GM18517 (cell line): ENCODE data around the gene TMIGD2.
"Not testable (repeated sequence)": the region's sequence is repeated elsewhere in the genome, so short reads cannot be mapped to it uniquely, and the experiment has no call there.

Source experiments
- ATAC-seq: cut with Tn5 transposase; IDR thresholded peaks from one replicate; pipeline ENCODE4 v1.9.1; 2021; ENCODE audit warnings: mild to moderate bottlenecking, moderate library complexity; ENCODE audit not compliant: unreplicated experiment

The TMIGD2 gene

GRCh38 chr19:4267901-4268815, 34.0 kb downstream of the TMIGD2 start:
- no peak for ATAC-seq

GRCh38 chr19:4267101-4267900, 34.9 kb downstream of the TMIGD2 start:
- ATAC-seq = no peak

GRCh38 chr19:4266253-4267000, 35.8 kb downstream of the TMIGD2 start:
- ATAC-seq = no peak

DNA sequence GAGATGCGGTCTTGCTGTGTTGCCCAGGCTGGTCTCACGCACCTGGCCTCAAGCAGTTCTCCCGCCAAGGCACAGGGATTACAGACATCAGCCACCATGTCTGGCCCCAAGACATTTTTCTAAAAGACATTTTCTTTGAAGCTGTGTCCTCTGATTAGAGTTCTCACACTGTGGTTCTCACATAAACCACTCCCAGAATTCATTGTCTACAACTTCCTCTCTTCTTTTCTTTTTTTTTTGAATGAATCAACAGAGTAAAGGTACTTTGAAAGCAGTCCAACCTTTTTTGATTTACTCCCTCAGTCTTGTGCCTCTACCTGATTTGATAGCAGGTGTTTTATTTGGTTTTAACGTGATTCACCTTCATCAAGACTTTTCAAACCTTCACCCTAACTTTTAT, 37.4 kb downstream of the TMIGD2 start:
- no peak for ATAC-seq

DNA sequence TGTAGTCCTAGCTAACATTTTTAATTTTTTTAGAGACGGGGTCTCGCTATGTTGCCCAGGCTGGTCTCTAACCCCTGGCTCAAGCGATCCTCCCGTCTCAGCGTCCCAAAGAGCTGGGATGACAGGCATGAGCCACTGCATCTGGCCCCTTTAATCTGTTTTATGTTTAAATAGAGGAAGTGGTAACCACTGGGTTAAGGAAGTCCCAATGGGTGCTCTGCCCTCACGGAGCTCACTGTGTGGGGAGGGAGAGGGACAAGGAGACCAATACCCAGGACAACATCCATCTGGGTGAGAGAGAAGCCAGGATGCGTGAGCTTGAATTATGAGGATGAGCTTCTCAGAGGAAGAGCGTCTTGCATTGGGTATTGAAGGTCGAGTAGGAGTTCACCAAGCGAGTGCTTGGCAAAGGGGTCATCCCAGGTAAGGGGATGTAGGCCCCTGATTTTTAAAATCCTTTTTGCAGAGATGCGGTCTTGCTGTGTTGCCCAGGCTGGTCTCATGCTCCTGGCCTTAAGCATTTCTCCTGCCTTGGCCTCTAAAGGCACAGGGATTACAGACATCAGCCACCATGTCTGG, 41.5 kb downstream of the TMIGD2 start:
- ATAC-seq = no peak

DNA sequence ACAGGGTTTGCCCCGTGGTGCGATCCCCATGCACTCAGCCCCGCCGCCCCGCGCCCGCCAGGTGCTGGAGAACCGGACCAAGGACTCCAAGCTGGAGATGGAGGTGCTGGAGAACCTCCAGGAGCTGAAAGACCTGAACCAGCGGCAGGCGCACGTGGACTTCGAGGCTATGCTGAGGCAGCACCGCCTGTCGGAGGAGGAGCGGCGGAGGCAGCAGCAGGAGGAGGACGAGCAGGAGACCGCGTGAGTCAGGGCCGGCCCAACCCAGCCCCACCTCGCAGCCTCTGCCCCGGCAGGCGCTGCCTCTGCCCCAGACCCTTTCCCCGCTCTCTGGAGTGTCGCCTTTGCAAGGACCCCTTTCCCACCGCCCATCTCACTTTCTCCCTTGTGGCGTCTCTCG, 44.0 kb downstream of the TMIGD2 start:
- no peak for ATAC-seq

- ATAC-seq = no peak
These were observed 45.2 kb downstream of the TMIGD2 start for GRCh38 chr19:4257025-4257424.

DNA sequence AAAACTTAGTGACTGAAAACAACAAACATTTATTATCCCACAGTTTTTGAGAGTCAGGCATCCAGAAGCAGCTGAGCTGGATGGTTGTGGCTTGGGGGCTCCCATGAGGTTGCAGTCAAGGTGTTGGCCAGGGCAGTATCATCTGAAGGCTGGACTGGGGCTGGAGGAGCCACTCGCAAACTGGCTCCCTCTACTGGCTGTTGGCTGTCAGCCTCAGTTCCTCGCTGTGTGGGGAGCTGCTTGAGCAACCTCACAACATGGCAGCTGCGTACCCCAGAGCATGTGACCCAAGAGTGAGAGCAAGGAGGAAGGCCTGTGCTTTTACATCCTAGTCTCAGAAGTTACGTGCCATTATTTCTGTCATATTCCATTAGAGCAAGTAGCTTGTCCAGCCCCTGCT, 45.6 kb downstream of the TMIGD2 start:
- no peak for ATAC-seq

DNA sequence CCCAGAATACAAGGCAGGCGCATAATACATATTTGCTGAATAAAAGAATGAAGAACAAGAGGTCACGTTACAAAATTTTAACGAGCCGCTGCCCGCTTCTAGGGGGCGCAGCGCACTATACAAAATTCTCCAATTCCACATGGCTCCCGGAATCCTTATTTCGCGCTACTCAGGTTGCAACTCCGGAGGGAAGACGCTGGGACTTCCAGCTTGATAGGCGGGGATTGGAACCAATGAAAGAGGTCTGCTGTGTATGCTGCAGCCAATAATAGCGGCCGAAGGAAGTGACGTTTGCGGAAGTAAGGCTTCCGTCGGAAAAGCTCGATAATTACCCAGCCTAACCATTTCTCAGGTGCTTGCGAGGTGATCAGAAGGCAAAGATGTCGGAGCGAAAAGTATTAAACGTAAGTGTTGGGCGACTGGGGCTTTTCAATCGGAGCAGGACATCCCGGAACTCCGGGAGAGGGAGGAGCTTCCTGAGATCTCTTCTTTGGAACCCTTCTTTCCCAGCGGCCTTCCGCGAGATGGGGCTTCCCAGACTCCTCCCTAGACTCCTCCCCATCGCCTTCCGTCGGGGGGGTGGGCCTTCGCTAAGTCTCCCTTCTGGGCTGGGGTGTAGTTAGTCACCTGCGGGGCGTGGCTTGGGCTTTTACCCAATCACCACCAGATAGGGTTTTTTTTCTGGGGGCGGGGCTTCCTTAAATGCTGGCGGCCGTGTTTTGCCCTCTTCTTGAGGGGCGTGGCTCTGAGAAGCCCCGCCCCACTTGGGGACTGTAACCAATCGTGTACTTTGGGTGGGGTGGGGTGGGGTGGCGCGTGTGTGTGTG, 55.2 kb downstream of the TMIGD2 start, which contains the start of gene YJU2:
Gene YJU2, plus strand, starts transcription at position 314 of the 827 bp plus-strand sequence. Its CDS starts 67 bp downstream, at position 381.
- peak; percentile 85 for ATAC-seq

- ATAC-seq = not testable (repeated sequence)
These were observed 56.3 kb downstream of the TMIGD2 start for GRCh38 chr19:4245938-4246337.
